Heart left ventricle (tissue), 13 donors: ENCODE data around the gene PHOX2B.

Source experiments
- CTCF ChIP-seq, 12 donors: fragments of 200-600 bp; sonication (generic) in 4 of 12; IDR thresholded peaks; one replicate each; pipeline versions ENCODE4 v1.5.0 to v1.8.0; 2018 to 2022; ENCODE audit warnings: antibody characterized with exemption in 12 of 12, mild to moderate bottlenecking in 5 of 12
- POLR2A ChIP-seq, 2 donors: fragments of 450-650 bp; IDR thresholded peaks; one replicate each; pipeline ENCODE4 v1.6.1; 2017; ENCODE audit warnings: antibody characterized with exemption in 2 of 2, mild to moderate bottlenecking in 2 of 2, moderate library complexity in 2 of 2
- donor health status: ischemic (EF 13 %, LVEDD 7.1; RV severe dilation, severe dysfunction).
- donor health status: DM: no; HTN: yes; CAD: no.
- donor health status: DM: no; HTN: no; CAD: no.
- donor health status: ischemic (EF 25% LVEDD 6.9; RV normal size, moderate dysfunction).
- donor health status: ischemic (EF 25% LVEDD 5.7; RV mildly dilated, moderate dysfunction).
- donor health status: ischemic (EF 35%, LVEDD 5.7; RV mildly dilated, moderate dysfunction).
- donor health status: nonischemic (EF 11% LVEDD 7.7; RV severe dilation, severe dysfunction).
- donor health status: DM: yes; HTN: yes; CAD: no.
- donor health status: PGD.
- donor health status: ischemic (EF 29% LVEDD 5.4; RV normal size, mild dysfunction).
- donor health status: nonischemic (EF 23%, LVEDD 6.1; RV moderate dilation, normal function).

GRCh38 chr4:41731569-41732126 lies 16.9 kb downstream of the PHOX2B start:
- TF ChIP-seq POLR2A (IDR thresholded peaks at IDR 0.05) = no peak
- no peak for TF ChIP-seq CTCF (IDR thresholded peaks at IDR 0.05)
